Loucy (cell line): ENCODE data around the gene ZNF587.

Experiments
- H2AFZ ChIP-seq: fragments of 200-600 bp; sonication (generic); 2 replicates; pipeline ENCODE4 v1.6.0; 2016; ENCODE audit warnings: antibody characterized with exemption, mild to moderate bottlenecking, low read length, moderate library complexity
- H3F3A ChIP-seq: fragments of 200-600 bp; 2 replicates; pipeline ENCODE4 v1.6.0; 2016; ENCODE audit warnings: antibody characterized with exemption, low read depth, mild to moderate bottlenecking
- H3K27me3 ChIP-seq: fragments of 200-600 bp; sonication (generic); 2 replicates; pipeline ENCODE4 v1.6.1; 2014; ENCODE audit warnings: low read length, mild to moderate bottlenecking; ENCODE audit not compliant: insufficient read depth, poor library complexity, severe bottlenecking
- H3K36me3 ChIP-seq: fragments of 200-600 bp; sonication (generic); 2 replicates; pipeline ENCODE4 v1.6.1; 2016; ENCODE audit warnings: low read length; ENCODE audit not compliant: insufficient read depth
- H3K4me1 ChIP-seq: fragments of 200-600 bp; sonication (generic); 2 replicates; pipeline ENCODE4 v1.5.1; 2014; ENCODE audit warnings: low read length, mild to moderate bottlenecking; ENCODE audit not compliant: insufficient read depth, poor library complexity, severe bottlenecking
- H3K4me2 ChIP-seq: fragments of 200-600 bp; sonication (generic); 2 replicates; pipeline ENCODE4 v1.6.0; 2014; ENCODE audit warnings: antibody characterized with exemption, low read length, low read depth, mild to moderate bottlenecking; ENCODE audit not compliant: poor library complexity, severe bottlenecking
- H3K4me3 ChIP-seq: fragments of 200-600 bp; sonication (generic); 2 replicates; pipeline ENCODE4 v1.5.1; 2014; ENCODE audit warnings: low read length, mild to moderate bottlenecking, mixed read lengths; ENCODE audit not compliant: poor library complexity, severe bottlenecking
- H3K79me2 ChIP-seq: fragments of 200-600 bp; sonication (generic); 2 replicates; pipeline ENCODE4 v1.6.1; 2014; ENCODE audit warnings: low read length; ENCODE audit not compliant: insufficient read depth
- H3K9ac ChIP-seq: fragments of 200-600 bp; sonication (generic); 2 replicates; pipeline ENCODE4 v1.6.0; 2014; ENCODE audit warnings: mild to moderate bottlenecking, low read depth, low read length, moderate library complexity; ENCODE audit not compliant: poor library complexity, severe bottlenecking
- H3K9me2 ChIP-seq: fragments of 200-600 bp; sonication (generic); replicated peaks from 2 replicates; pipeline ENCODE4 v1.6.1; 2016; ENCODE audit warnings: low read depth, low read length, mixed read lengths
- H3K9me3 ChIP-seq: fragments of 200-600 bp; sonication (generic); 2 replicates; pipeline ENCODE4 v1.6.1; 2014; ENCODE audit warnings: mild to moderate bottlenecking, antibody characterized with exemption, low read length, low read depth; ENCODE audit not compliant: insufficient read depth
- H4K20me1 ChIP-seq: fragments of 200-600 bp; sonication (generic); 2 replicates; pipeline ENCODE4 v1.6.0; 2014; ENCODE audit warnings: antibody characterized with exemption, low read length, mild to moderate bottlenecking; ENCODE audit not compliant: insufficient read depth, poor library complexity, severe bottlenecking
- EZH2phosphoT487 ChIP-seq: fragments of 200-600 bp; IDR thresholded peaks from 2 replicates; pipeline ENCODE4 v1.6.1; 2018; ENCODE audit warnings: antibody characterized with exemption, mild to moderate bottlenecking, moderate library complexity, borderline replicate concordance
- TF ChIP-seq, protein P1 (sequence below): fragments of 200-600 bp; sonication (generic); conservative IDR thresholded peaks from 2 replicates; pipeline ENCODE4 v1.5.1; 2014; ENCODE audit warnings: mild to moderate bottlenecking, antibody characterized with exemption, low read length

Gene ZNF587

GRCh38 chr19:57814505-57815246 is 35.0 kb upstream of the ZNF587 start, which contains the start of gene ZNF552:
TSS of gene ZNF552 (minus strand) at chr19:57814913. CDS start at chr19:57814743, 170 bp downstream.
- Histone ChIP-seq H3K4me1 (peaks cover 20% of the 10 kb centered on the region), H4K20me1 (no peaks in the 10 kb centered on the region), H3F3A (no peaks in the 10 kb centered on the region), H3K36me3 (no peaks in the 10 kb centered on the region), H3K9me3 (no peaks in the 10 kb centered on the region), H3K9ac (peak within 1 kb of the TSS; percentile 91), H2AFZ (peak within 1 kb of the TSS; percentile 93), H3K79me2 (peaks cover 17% of the 10 kb centered on the region; the same call in 1 of the 2 replicates), H3K4me2 (peak within 1 kb of the TSS; percentile 94), H3K9me2 (no peaks in the 10 kb centered on the region), H3K27me3 (no peaks in the 10 kb centered on the region), H3K4me3 (peak within 1 kb of the TSS; percentile 95)
- no peak for TF ChIP-seq EZH2phosphoT487
- TF ChIP-seq, protein P1, sequence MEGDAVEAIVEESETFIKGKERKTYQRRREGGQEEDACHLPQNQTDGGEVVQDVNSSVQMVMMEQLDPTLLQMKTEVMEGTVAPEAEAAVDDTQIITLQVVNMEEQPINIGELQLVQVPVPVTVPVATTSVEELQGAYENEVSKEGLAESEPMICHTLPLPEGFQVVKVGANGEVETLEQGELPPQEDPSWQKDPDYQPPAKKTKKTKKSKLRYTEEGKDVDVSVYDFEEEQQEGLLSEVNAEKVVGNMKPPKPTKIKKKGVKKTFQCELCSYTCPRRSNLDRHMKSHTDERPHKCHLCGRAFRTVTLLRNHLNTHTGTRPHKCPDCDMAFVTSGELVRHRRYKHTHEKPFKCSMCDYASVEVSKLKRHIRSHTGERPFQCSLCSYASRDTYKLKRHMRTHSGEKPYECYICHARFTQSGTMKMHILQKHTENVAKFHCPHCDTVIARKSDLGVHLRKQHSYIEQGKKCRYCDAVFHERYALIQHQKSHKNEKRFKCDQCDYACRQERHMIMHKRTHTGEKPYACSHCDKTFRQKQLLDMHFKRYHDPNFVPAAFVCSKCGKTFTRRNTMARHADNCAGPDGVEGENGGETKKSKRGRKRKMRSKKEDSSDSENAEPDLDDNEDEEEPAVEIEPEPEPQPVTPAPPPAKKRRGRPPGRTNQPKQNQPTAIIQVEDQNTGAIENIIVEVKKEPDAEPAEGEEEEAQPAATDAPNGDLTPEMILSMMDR = no peak

GRCh38 chr19:57815247-57816075 is 34.2 kb upstream of the ZNF587 start:
- H3K9ac ChIP-seq = peak overlapping the region; percentile 91
- TF ChIP-seq, protein P1 = no peak
- TF ChIP-seq EZH2phosphoT487 = no peak
- H4K20me1 ChIP-seq = peaks cover 3% of the 10 kb centered on the region
- peaks cover 27% of the 10 kb centered on the region for H3K4me1 ChIP-seq
- peak overlapping the region; percentile 95 for H3K4me3 ChIP-seq
- H3K36me3 ChIP-seq = no peaks in the 10 kb centered on the region
- no peaks in the 10 kb centered on the region for H3K27me3 ChIP-seq
- peak overlapping the region; percentile 93; the same call in 1 of the 2 replicates for H2AFZ ChIP-seq
- no peaks in the 10 kb centered on the region for H3K9me3 ChIP-seq
- no peaks in the 10 kb centered on the region for H3F3A ChIP-seq
- H3K4me2 ChIP-seq = peak overlapping the region; percentile 94
- H3K9me2 ChIP-seq = no peaks in the 10 kb centered on the region
- peaks cover 24% of the 10 kb centered on the region for H3K79me2 ChIP-seq

GRCh38 chr19:57816652-57817051 is 33.0 kb upstream of the ZNF587 start:
- Histone ChIP-seq H3K4me3 (no peak overlapping the region), H3K79me2 (peaks cover 32% of the 10 kb centered on the region), H3K4me1 (peaks cover 31% of the 10 kb centered on the region), H3K9me2 (no peaks in the 10 kb centered on the region), H4K20me1 (peaks cover 4% of the 10 kb centered on the region), H3F3A (no peaks in the 10 kb centered on the region), H3K27me3 (no peaks in the 10 kb centered on the region), H3K9me3 (no peaks in the 10 kb centered on the region), H3K9ac (no peak overlapping the region), H3K36me3 (no peaks in the 10 kb centered on the region), H3K4me2 (no peak overlapping the region), H2AFZ (no peak overlapping the region)
- TF ChIP-seq, protein P1 = no peak
- no peak for TF ChIP-seq EZH2phosphoT487
